GM12878 (cell line): Measurements from ENCODE around the gene ANAPC7.

ENCODE experiments used
- EP300 ChIP-seq, 2 experiments: fragments of 150-350 bp in 1 of 2; IDR thresholded peaks; 2 replicates each; pipeline ENCODE4 v1.6.1; 2011 to 2012; ENCODE audit warnings: low read depth in 2 of 2, low read length in 2 of 2, borderline replicate concordance in 1 of 2, improper control_type of control experiment in 1 of 2, inconsistent platforms in 1 of 2; ENCODE audit not compliant: control insufficient read depth in 1 of 2
- IKZF1 ChIP-seq: fragments of 450-650 bp; conservative IDR thresholded peaks from 2 replicates; pipeline ENCODE4 v1.6.1; 2017; ENCODE audit warnings: antibody characterized with exemption, mild to moderate bottlenecking
- POLR2A ChIP-seq: IDR thresholded peaks from 2 replicates; pipeline ENCODE4 v1.6.1; 2011; ENCODE audit warnings: low read depth, mild to moderate bottlenecking, low read length
- SREBF2 ChIP-seq: IDR thresholded peaks from 2 replicates; pipeline ENCODE4 v1.6.1; 2012; ENCODE audit warnings: mild to moderate bottlenecking, low read length
- TAF1 ChIP-seq: IDR thresholded peaks from 2 replicates; pipeline ENCODE4 v1.6.1; 2011; ENCODE audit warnings: mild to moderate bottlenecking, low read depth, low read length, borderline replicate concordance
- TCF3 ChIP-seq: IDR thresholded peaks from 2 replicates; pipeline ENCODE4 v1.6.1; 2012; ENCODE audit warnings: low read depth, mild to moderate bottlenecking, low read length, borderline replicate concordance; ENCODE audit not compliant: insufficient read depth
- YY1 ChIP-seq: IDR thresholded peaks from 2 replicates; pipeline ENCODE4 v1.6.1; 2011; ENCODE audit warnings: low read depth, mild to moderate bottlenecking, low read length
- TF ChIP-seq, protein P1 (sequence below), 3 experiments: IDR thresholded peaks in 2 of 3; conservative IDR thresholded peaks in 1 of 3; 2 replicates each; pipeline ENCODE4 v1.5.1; 2011; ENCODE audit warnings: low read depth in 3 of 3, low read length in 3 of 3, mild to moderate bottlenecking in 3 of 3, control low read depth in 2 of 3, moderate library complexity in 2 of 3, inconsistent platforms in 1 of 3, mixed read lengths in 1 of 3; ENCODE audit not compliant: control insufficient read depth in 2 of 3, insufficient read depth in 1 of 3; ENCODE audit errors: extremely low read depth in 1 of 3

DNA sequence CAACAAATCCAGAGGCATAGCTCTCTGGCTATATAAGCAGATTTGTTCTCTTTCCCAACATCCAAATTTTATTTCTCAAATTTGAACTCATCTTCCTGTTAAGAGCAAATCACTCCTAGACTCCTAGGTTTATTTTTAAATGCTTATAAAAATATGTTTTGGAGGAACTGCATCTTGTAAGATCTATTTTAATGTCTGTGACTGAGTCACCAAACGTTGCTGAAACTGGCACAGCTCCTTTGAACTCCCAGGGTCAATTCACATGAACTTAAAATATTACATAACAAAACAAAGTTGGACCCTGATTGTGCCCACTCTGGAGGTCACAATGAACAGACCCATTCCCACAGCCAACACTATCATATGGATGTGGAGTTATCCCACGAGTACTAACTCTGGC lies 23.9 kb downstream of the ANAPC7 start:
- TF ChIP-seq EP300 (IDR thresholded peaks at IDR 0.05; ENCODE audit: borderline replicate concordance in 1 of 2, control insufficient read depth in 1 of 2, low read depth in 2 of 2, low read length in 2 of 2) (no peak), POLR2A (no peak), TCF3 (no peak), SREBF2 (no peak), TAF1 (no peak), IKZF1 (no peak), YY1 (no peak)
- TF ChIP-seq, protein P1, sequence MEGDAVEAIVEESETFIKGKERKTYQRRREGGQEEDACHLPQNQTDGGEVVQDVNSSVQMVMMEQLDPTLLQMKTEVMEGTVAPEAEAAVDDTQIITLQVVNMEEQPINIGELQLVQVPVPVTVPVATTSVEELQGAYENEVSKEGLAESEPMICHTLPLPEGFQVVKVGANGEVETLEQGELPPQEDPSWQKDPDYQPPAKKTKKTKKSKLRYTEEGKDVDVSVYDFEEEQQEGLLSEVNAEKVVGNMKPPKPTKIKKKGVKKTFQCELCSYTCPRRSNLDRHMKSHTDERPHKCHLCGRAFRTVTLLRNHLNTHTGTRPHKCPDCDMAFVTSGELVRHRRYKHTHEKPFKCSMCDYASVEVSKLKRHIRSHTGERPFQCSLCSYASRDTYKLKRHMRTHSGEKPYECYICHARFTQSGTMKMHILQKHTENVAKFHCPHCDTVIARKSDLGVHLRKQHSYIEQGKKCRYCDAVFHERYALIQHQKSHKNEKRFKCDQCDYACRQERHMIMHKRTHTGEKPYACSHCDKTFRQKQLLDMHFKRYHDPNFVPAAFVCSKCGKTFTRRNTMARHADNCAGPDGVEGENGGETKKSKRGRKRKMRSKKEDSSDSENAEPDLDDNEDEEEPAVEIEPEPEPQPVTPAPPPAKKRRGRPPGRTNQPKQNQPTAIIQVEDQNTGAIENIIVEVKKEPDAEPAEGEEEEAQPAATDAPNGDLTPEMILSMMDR (IDR thresholded peaks at IDR 0.05 in 2 of 3, conservative IDR thresholded peaks at IDR 0.05 in 1 of 3; ENCODE audit: control insufficient read depth in 2 of 3, extremely low read depth in 1 of 3, insufficient read depth in 1 of 3, low read depth in 3 of 3, low read length in 3 of 3), result no peak
